Measurements from ENCODE around the gene ADAMTS6. TPM values are rescaled to one million over a fixed set of nuclear protein-coding genes. Genes with fewer than 3 reads are reported as not detected.

ADAMTS6 gene
- total RNA-seq, 3 donors from 2014 or later = 1.4 to 6.0 (median 3.9) TPM

DNA sequence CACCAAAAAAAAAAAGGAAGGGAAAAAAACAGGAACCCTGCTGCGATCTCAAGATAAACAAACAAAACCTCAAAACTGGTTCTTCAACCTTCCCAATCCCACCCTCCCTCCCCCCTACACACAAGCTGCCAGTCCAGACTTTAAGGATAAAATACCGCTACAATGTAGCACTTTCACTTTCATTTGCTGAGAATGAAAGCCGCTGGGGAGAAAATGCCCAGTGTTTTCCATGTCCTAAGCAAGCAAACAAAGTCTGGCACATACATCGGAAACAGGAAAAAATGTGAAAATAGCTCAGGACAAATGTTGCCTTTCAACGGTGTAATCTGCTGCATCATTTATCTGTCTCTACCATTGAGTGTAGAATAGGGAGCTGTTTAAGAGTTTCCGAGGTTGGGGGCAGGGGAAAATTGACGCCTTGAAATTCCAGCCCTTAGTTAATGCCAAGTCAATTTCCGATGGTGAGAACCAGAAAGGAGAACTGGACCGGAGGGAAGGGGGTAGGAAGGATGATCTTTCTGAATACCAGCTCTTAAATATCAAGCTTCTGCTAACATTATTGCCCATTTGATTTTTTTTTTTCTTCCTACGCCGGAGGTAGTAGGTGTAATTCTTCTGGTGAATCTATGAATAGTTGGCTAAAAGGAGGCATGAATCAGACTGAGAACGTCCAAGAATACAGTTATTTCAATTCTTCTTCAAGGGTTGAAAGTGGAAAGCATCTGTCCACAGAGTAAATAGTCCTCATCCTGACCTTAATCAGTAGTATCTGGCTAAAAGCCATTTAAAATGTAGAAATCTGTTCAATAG, 1.2 kb upstream of the ADAMTS6 start:
- H3K27ac ChIP-seq = peak overlapping the region; percentile 82 to 87

GRCh38 chr5:65482296-65482735, 596 bp upstream of the ADAMTS6 start:
- Histone ChIP-seq H3K4me3 (peak overlapping the region; percentile 52 to 70 (median 54)), H3K27ac (peak overlapping the region; percentile 87 to 90), H3K9me3 (no peaks in the 10 kb centered on the region), H3K27me3 (no peaks in the 10 kb centered on the region), H3K4me1 (no peaks in the 10 kb centered on the region), H3K36me3 (no peaks in the 10 kb centered on the region)
- TF ChIP-seq POLR2A (IDR thresholded peaks at IDR 0.05) (no peak), POLR2AphosphoS5 (IDR thresholded peaks at IDR 0.05) (no peak), CTCF (IDR thresholded peaks at IDR 0.05) (no peak)
- DNase-seq (ENCODE audit: low spot score in 2 of 2) = no peak
- intact Hi-C loops (cut with DNase I; ENCODE audit: low total_unique reads) = no loop called here

More for the DNA sequence above, 1.2 kb upstream of the ADAMTS6 start:
- TF ChIP-seq POLR2A (IDR thresholded peaks at IDR 0.05) (no peak), POLR2AphosphoS5 (IDR thresholded peaks at IDR 0.05) (peak in 1 of 3 donors; percentile 13), CTCF (IDR thresholded peaks at IDR 0.05) (no peak)
- H3K27me3 ChIP-seq = no peaks in the 10 kb centered on the region
- H3K36me3 ChIP-seq = no peaks in the 10 kb centered on the region
- no peaks in the 10 kb centered on the region for H3K9me3 ChIP-seq
- no peak for DNase-seq (ENCODE audit: low spot score in 2 of 2)
- peak overlapping the region; percentile 52 to 70 (median 54) for H3K4me3 ChIP-seq
- no peaks in the 10 kb centered on the region for H3K4me1 ChIP-seq
- intact Hi-C loops (cut with DNase I; ENCODE audit: low total_unique reads) = no loop called here

DNA sequence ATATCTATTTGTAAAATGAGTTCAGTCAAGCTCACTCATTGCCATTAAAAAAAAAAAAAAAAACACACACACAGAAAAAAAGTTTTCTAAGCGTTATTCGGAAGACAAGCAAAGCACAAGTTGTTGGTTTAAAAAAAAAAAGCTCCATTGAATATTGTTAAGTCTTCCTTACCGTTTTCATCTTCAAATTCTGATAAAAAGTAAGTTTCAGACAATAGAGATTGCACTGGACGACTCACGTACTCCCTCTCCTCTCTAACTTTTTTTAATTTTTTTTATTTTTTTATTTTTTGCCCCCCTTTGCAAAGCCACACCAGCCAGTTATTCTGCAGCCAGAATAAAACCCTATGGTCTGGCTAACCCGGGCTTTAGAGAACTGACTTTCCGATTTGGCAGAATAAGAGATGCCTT, 544 bp downstream of the ADAMTS6 start:
- H3K9me3 ChIP-seq = no peaks in the 10 kb centered on the region
- no peak for DNase-seq (ENCODE audit: low spot score in 2 of 2)
- TF ChIP-seq POLR2A (IDR thresholded peaks at IDR 0.05) = no peak
- TF ChIP-seq CTCF (IDR thresholded peaks at IDR 0.05) = no peak
- no peak for TF ChIP-seq POLR2AphosphoS5 (IDR thresholded peaks at IDR 0.05)
- H3K4me1 ChIP-seq = no peaks in the 10 kb centered on the region
- peak overlapping the region; percentile 87 to 90 for H3K27ac ChIP-seq
- H3K4me3 ChIP-seq = peak overlapping the region; percentile 52 to 70 (median 54)
- no peaks in the 10 kb centered on the region for H3K36me3 ChIP-seq
- H3K27me3 ChIP-seq = no peaks in the 10 kb centered on the region
- intact Hi-C loops (cut with DNase I; ENCODE audit: low total_unique reads) = no loop called here

- TF ChIP-seq POLR2AphosphoS5 (IDR thresholded peaks at IDR 0.05) = no peak
- TF ChIP-seq POLR2A (IDR thresholded peaks at IDR 0.05) = no peak
- no peak for TF ChIP-seq CTCF (IDR thresholded peaks at IDR 0.05)
These were observed 1.3 kb downstream of the ADAMTS6 start for GRCh38 chr5:65480306-65480865.

GRCh38 chr5:65479527-65479926, 2.2 kb downstream of the ADAMTS6 start:
- intact Hi-C loops (cut with DNase I; ENCODE audit: low total_unique reads) = no loop called here
- H3K27me3 ChIP-seq = no peaks in the 10 kb centered on the region
- no peak overlapping the region for H3K27ac ChIP-seq
- TF ChIP-seq POLR2A (IDR thresholded peaks at IDR 0.05) (no peak), CTCF (IDR thresholded peaks at IDR 0.05) (no peak), POLR2AphosphoS5 (IDR thresholded peaks at IDR 0.05) (no peak)
- no peaks in the 10 kb centered on the region for H3K36me3 ChIP-seq
- no peaks in the 10 kb centered on the region for H3K4me1 ChIP-seq
- peak overlapping the region in 1 of 3 donors; percentile 64 for H3K4me3 ChIP-seq
- DNase-seq (ENCODE audit: low spot score in 2 of 2) = no peak
- no peaks in the 10 kb centered on the region for H3K9me3 ChIP-seq

More at GRCh38 chr5:65480306-65480865, 1.3 kb downstream of the ADAMTS6 start:
- peak; percentile 59 to 65 for DNase-seq (ENCODE audit: low spot score in 2 of 2)
- H3K4me1 ChIP-seq = no peaks in the 10 kb centered on the region
- no peaks in the 10 kb centered on the region for H3K9me3 ChIP-seq
- H3K27me3 ChIP-seq = no peaks in the 10 kb centered on the region
- H3K27ac ChIP-seq = peak overlapping the region; percentile 3 to 71
- no peaks in the 10 kb centered on the region for H3K36me3 ChIP-seq
- intact Hi-C loops (cut with DNase I; ENCODE audit: low total_unique reads) = no loop called here
- peak overlapping the region; percentile 52 to 64 (median 54) for H3K4me3 ChIP-seq
